T47D (cell line): Measurements from ENCODE around the gene PTPRE.

ENCODE experiments used
- DNase-seq, 2 experiments: peaks; one replicate each; pipeline versions ENCODE4 v3.0.0 to v3.0.0-alpha.2; 2011 to 2012; ENCODE audit warnings: low read depth in 1 of 2, low spot score in 1 of 2
- JUND ChIP-seq: IDR thresholded peaks from 2 replicates; pipeline ENCODE4 v1.6.1; 2012; ENCODE audit warnings: low read depth
- in situ Hi-C: cut with HindIII; loops from 2 replicates; pipeline ENCODE4 v1.10.0; 2016; ENCODE audit warnings: low sequenced_read_pairs, low pct_unique_long_range_greater_than_20kb

PTPRE gene

GRCh38 chr10:128070161-128070560 lies 163.3 kb downstream of the PTPRE start:
- in situ Hi-C loops: no loop called here
- no peak for DNase-seq
- TF ChIP-seq JUND: no peak

- DNase-seq: no peak
- in situ Hi-C loops: no loop called here
- TF ChIP-seq JUND: no peak
Observed at GRCh38 chr10:128070721-128071416, 164.0 kb downstream of the PTPRE start.

- DNase-seq: no peak
- in situ Hi-C loops: no loop called here
- no peak for TF ChIP-seq JUND
Observed at GRCh38 chr10:128071417-128071782, 164.5 kb downstream of the PTPRE start.

GRCh38 chr10:128072046-128072445 lies 165.1 kb downstream of the PTPRE start:
- in situ Hi-C loops: no loop called here
- no peak for DNase-seq
- TF ChIP-seq JUND: no peak

- no peak for DNase-seq
- in situ Hi-C loops: no loop called here
- TF ChIP-seq JUND: no peak
Observed at GRCh38 chr10:128072941-128073645, 166.2 kb downstream of the PTPRE start.

GRCh38 chr10:128073890-128074289 lies 167.0 kb downstream of the PTPRE start:
- DNase-seq: no peak
- no peak for TF ChIP-seq JUND
- in situ Hi-C loops: no loop called here

- DNase-seq: no peak
- TF ChIP-seq JUND: no peak
- in situ Hi-C loops: no loop called here
Observed at GRCh38 chr10:128074589-128074988, 167.7 kb downstream of the PTPRE start.

GRCh38 chr10:128077155-128077875 lies 170.4 kb downstream of the PTPRE start:
- no peak for TF ChIP-seq JUND
- no peak for DNase-seq
- in situ Hi-C loops: no loop called here

- DNase-seq: peak; percentile 52 to 55
- in situ Hi-C loops: no loop called here
- TF ChIP-seq JUND: no peak
Observed at GRCh38 chr10:128078136-128078969, 171.4 kb downstream of the PTPRE start.

GRCh38 chr10:128080231-128080630 lies 173.3 kb downstream of the PTPRE start:
- TF ChIP-seq JUND: no peak
- DNase-seq: no peak
- in situ Hi-C loops: no loop called here

GRCh38 chr10:128080641-128081040 lies 173.7 kb downstream of the PTPRE start:
- in situ Hi-C loops: no loop called here
- no peak for TF ChIP-seq JUND
- DNase-seq: no peak

- in situ Hi-C loops: no loop called here
Observed at GRCh38 chr10:128081222-128081621, 174.3 kb downstream of the PTPRE start.

GRCh38 chr10:128081720-128082119 lies 174.8 kb downstream of the PTPRE start:
- no peak for DNase-seq
- in situ Hi-C loops: no loop called here
- TF ChIP-seq JUND: no peak

More at GRCh38 chr10:128081222-128081621, 174.3 kb downstream of the PTPRE start:
- DNase-seq: no peak
- no peak for TF ChIP-seq JUND
